H9 (cell line): ENCODE data around the gene TSPEAR. TPM values are rescaled to one million over a fixed set of nuclear protein-coding genes. Genes with fewer than 3 reads are reported as not detected.

Experiments used
- DNase-seq: peaks from one replicate; pipeline ENCODE4 v3.0.0-alpha.2; 2017
- H2AFZ ChIP-seq: one replicate; pipeline ENCODE4 v1.6.1; 2013; ENCODE audit warnings: mild to moderate bottlenecking, low read length, control low read depth, moderate library complexity
- H2AK5ac ChIP-seq: 2 replicates; pipeline ENCODE4 v1.6.1; 2013; ENCODE audit warnings: low read length, control low read depth, mixed read lengths; ENCODE audit not compliant: insufficient read length
- H2BK120ac ChIP-seq: one replicate; pipeline ENCODE4 v1.6.1; 2013; ENCODE audit warnings: low read depth, mild to moderate bottlenecking, low read length, control low read depth, inconsistent platforms; ENCODE audit not compliant: poor library complexity, severe bottlenecking
- H2BK12ac ChIP-seq: 2 replicates; pipeline ENCODE4 v1.6.1; 2013; ENCODE audit warnings: low read length, control low read depth, mixed read lengths, low read depth; ENCODE audit not compliant: insufficient read length
- H2BK15ac ChIP-seq: 2 replicates; pipeline ENCODE4 v1.6.1; 2013; ENCODE audit warnings: low read depth, low read length, control low read depth
- H2BK20ac ChIP-seq: one replicate; pipeline ENCODE4 v1.6.1; 2013; ENCODE audit warnings: low read depth, mild to moderate bottlenecking, low read length, control low read depth, inconsistent platforms; ENCODE audit not compliant: poor library complexity, severe bottlenecking
- H2BK5ac ChIP-seq: 2 replicates; pipeline ENCODE4 v1.6.1; 2013; ENCODE audit warnings: low read length, control low read depth, mixed read lengths; ENCODE audit not compliant: insufficient read length
- H3K14ac ChIP-seq: 2 replicates; pipeline ENCODE4 v1.6.1; 2013; ENCODE audit warnings: low read length, control low read depth; ENCODE audit not compliant: insufficient read depth
- H3K18ac ChIP-seq: 2 replicates; pipeline ENCODE4 v1.6.1; 2013; ENCODE audit warnings: low read depth, mild to moderate bottlenecking, mixed read lengths, low read length, control low read depth; ENCODE audit not compliant: insufficient read length
- H3K23ac ChIP-seq: 2 replicates; pipeline ENCODE4 v1.6.1; 2013; ENCODE audit warnings: low read length, control low read depth, mixed read lengths, low read depth; ENCODE audit not compliant: insufficient read length
- H3K23me2 ChIP-seq: 2 replicates; pipeline ENCODE4 v1.6.1; 2013; ENCODE audit warnings: low read depth, mild to moderate bottlenecking, mixed read lengths, low read length, control low read depth; ENCODE audit not compliant: insufficient read length, poor library complexity, severe bottlenecking
- H3K27ac ChIP-seq: 2 replicates; pipeline ENCODE4 v1.5.1; 2013; ENCODE audit warnings: low read length, control low read depth, mixed read lengths, low read depth; ENCODE audit not compliant: insufficient read length
- H3K27me3 ChIP-seq: 2 replicates; pipeline ENCODE4 v1.6.1; 2013; ENCODE audit warnings: low read length, control low read depth, inconsistent platforms; ENCODE audit not compliant: insufficient read depth
- H3K4ac ChIP-seq: 2 replicates; pipeline ENCODE4 v1.6.1; 2013; ENCODE audit warnings: low read depth, mild to moderate bottlenecking, control low read depth, inconsistent platforms, low read length, moderate library complexity
- H3K4me1 ChIP-seq: 2 replicates; pipeline ENCODE4 v1.6.1; 2013; ENCODE audit warnings: low read length, control low read depth, inconsistent platforms; ENCODE audit not compliant: insufficient read depth
- H3K4me2 ChIP-seq: 2 replicates; pipeline ENCODE4 v1.6.1; 2013; ENCODE audit warnings: low read length, control low read depth, mixed read lengths; ENCODE audit not compliant: insufficient read length, insufficient read depth
- H3K56ac ChIP-seq: 2 replicates; pipeline ENCODE4 v1.6.1; 2013; ENCODE audit warnings: low read depth, mild to moderate bottlenecking, mixed read lengths, low read length, control low read depth; ENCODE audit not compliant: insufficient read length
- H3K79me1 ChIP-seq: 2 replicates; pipeline ENCODE4 v1.6.1; 2013; ENCODE audit warnings: low read depth, mild to moderate bottlenecking, moderate library complexity, low read length, control low read depth, inconsistent platforms; ENCODE audit not compliant: insufficient read depth, poor library complexity, severe bottlenecking
- H3K79me2 ChIP-seq: 2 replicates; pipeline ENCODE4 v1.6.1; 2013; ENCODE audit warnings: low read length, control low read depth, inconsistent platforms; ENCODE audit not compliant: insufficient read depth
- H3K9ac ChIP-seq: 2 replicates; pipeline ENCODE4 v1.6.1; 2013; ENCODE audit warnings: low read length, control low read depth, mixed read lengths; ENCODE audit not compliant: insufficient read length; ENCODE audit errors: extremely low read depth
- H3K9me3 ChIP-seq: one replicate; pipeline ENCODE4 v1.6.1; 2013; ENCODE audit warnings: low read depth, low read length, inconsistent platforms; ENCODE audit not compliant: control insufficient read depth
- H3T11ph ChIP-seq: one replicate; pipeline ENCODE4 v1.6.1; 2013; ENCODE audit warnings: mild to moderate bottlenecking, low read length, control low read depth, inconsistent platforms
- H4K20me1 ChIP-seq: one replicate; pipeline ENCODE4 v1.6.1; 2013; ENCODE audit not compliant: control insufficient read depth, insufficient read length, insufficient read depth
- H4K5ac ChIP-seq: 2 replicates; pipeline ENCODE4 v1.6.1; 2013; ENCODE audit warnings: low read depth, mild to moderate bottlenecking, mixed read lengths, low read length, control low read depth; ENCODE audit not compliant: insufficient read length
- H4K8ac ChIP-seq: replicated peaks from 2 replicates; pipeline ENCODE4 v1.6.1; 2013; ENCODE audit warnings: low read length, control low read depth, mixed read lengths, low read depth; ENCODE audit not compliant: insufficient read length
- H4K91ac ChIP-seq: 2 replicates; pipeline ENCODE4 v1.6.1; 2013; ENCODE audit warnings: low read depth, mild to moderate bottlenecking, moderate library complexity, mixed read lengths, low read length, control low read depth; ENCODE audit not compliant: insufficient read length
- H3K27ac Mint-ChIP-seq, 3 experiments: 2 replicates in 2 of 3; 3 replicates in 1 of 3; pipeline ENCODE4 v1.8.0; 2020 to 2021; ENCODE audit warnings: mixed read lengths in 3 of 3, mild to moderate bottlenecking in 1 of 3, moderate library complexity in 1 of 3
- H3K27me3 Mint-ChIP-seq: 2 replicates; pipeline ENCODE4 v1.8.0; 2021; ENCODE audit warnings: low read depth, mild to moderate bottlenecking, moderate library complexity, mixed read lengths
- H3K36me3 Mint-ChIP-seq, 3 experiments: 2 replicates in 2 of 3; 3 replicates in 1 of 3; pipeline ENCODE4 v1.8.0; 2020 to 2021; ENCODE audit warnings: low read depth in 3 of 3, mixed read lengths in 3 of 3; ENCODE audit not compliant: insufficient read depth in 1 of 3
- H3K4me1 Mint-ChIP-seq, 2 experiments: 2 replicates each; pipeline ENCODE4 v1.8.0; 2020; ENCODE audit warnings: mixed read lengths in 2 of 2
- H3K4me3 Mint-ChIP-seq, 2 experiments: 2 replicates in 1 of 2; 3 replicates in 1 of 2; pipeline ENCODE4 v1.8.0; 2020 to 2021; ENCODE audit warnings: mild to moderate bottlenecking in 2 of 2, mixed read lengths in 2 of 2, moderate library complexity in 1 of 2
- H3K9me3 Mint-ChIP-seq, 2 experiments: 2 replicates in 1 of 2; 3 replicates in 1 of 2; pipeline ENCODE4 v1.8.0; 2020; ENCODE audit warnings: mild to moderate bottlenecking in 2 of 2, mixed read lengths in 2 of 2, moderate library complexity in 1 of 2
- CTCF ChIP-seq: fragments of 200-600 bp; sonication (generic); conservative IDR thresholded peaks from 3 replicates; pipeline ENCODE4 v1.8.0; 2021; ENCODE audit warnings: antibody characterized with exemption, mild to moderate bottlenecking
- WGBS: extraction: QIAGEN DNeasy Blood & Tissue Kit; methylation state at CpG from one replicate; pipeline ENCODE4 v1.1.7; 2013; ENCODE audit warnings: missing lambda C conversion rate, low lambda C conversion rate, mixed read lengths; ENCODE audit not compliant: insufficient read length; ENCODE audit errors: extremely low coverage; 5-methylcytosine and 5-hydroxymethylcytosine counted together
- total RNA-seq: library from RNA; stranded (reverse); gene quantifications from 2 replicates; pipeline ENCODE4 v1.2.1, GENCODE V29; 2021

The TSPEAR gene
- total RNA-seq, 1 experiment from 2014 or later: 1.3 TPM

- H3K9me3 ChIP-seq: no peaks in the 10 kb centered on the region
- peaks cover 11% of the 10 kb centered on the region for H3K27me3 Mint-ChIP-seq
- peaks cover 33 to 37% of the 10 kb centered on the region in 2 experiments for H3K4me1 Mint-ChIP-seq
- TF ChIP-seq CTCF: no peak
- H2BK5ac ChIP-seq: no peak overlapping the region
- H2BK15ac ChIP-seq: no peak overlapping the region
- H3K27ac Mint-ChIP-seq: peak overlapping the region in 1 of 3 experiments; percentile 82; a peak in 2 of 7 replicates
- H2AK5ac ChIP-seq: no peak overlapping the region
- H3K9me3 Mint-ChIP-seq: peaks cover 0 to 2% of the 10 kb centered on the region in 2 experiments; a peak in 2 of 5 replicates
- H3K23ac ChIP-seq: no peak overlapping the region
- H3T11ph ChIP-seq: no peak overlapping the region
- peaks cover 0 to 4% (median 0%) of the 10 kb centered on the region in 3 experiments; a peak in 1 of 7 replicates for H3K36me3 Mint-ChIP-seq
- H4K20me1 ChIP-seq: no peaks in the 10 kb centered on the region
- no peak overlapping the region for H2BK20ac ChIP-seq
- H3K23me2 ChIP-seq: no peaks in the 10 kb centered on the region
- H3K27me3 ChIP-seq: no peaks in the 10 kb centered on the region
- H2AFZ ChIP-seq: no peak overlapping the region
- no peak overlapping the region for H3K4me2 ChIP-seq
- no peaks in the 10 kb centered on the region for H3K4me1 ChIP-seq
- H2BK120ac ChIP-seq: no peak overlapping the region
- H3K56ac ChIP-seq: no peak overlapping the region
- no CpG with 5 or more reads among the region's 23 CpGs for WGBS
- no peak overlapping the region for H3K27ac ChIP-seq
- H4K91ac ChIP-seq: no peak overlapping the region
- H3K4ac ChIP-seq: no peak overlapping the region
- peak overlapping the region; percentile 44 for H3K18ac ChIP-seq
- H3K4me3 Mint-ChIP-seq: no peak overlapping the region; a peak in 1 of 5 replicates
- H3K9ac ChIP-seq: no peak overlapping the region
- H4K5ac ChIP-seq: no peak overlapping the region
- H2BK12ac ChIP-seq: no peak overlapping the region
- DNase-seq: no peak
- H3K79me2 ChIP-seq: no peaks in the 10 kb centered on the region
- no peaks in the 10 kb centered on the region for H3K79me1 ChIP-seq
- no peak overlapping the region; the same call in 1 of the 2 replicates for H3K14ac ChIP-seq
- no peak overlapping the region for H4K8ac ChIP-seq
These were observed 109.5 kb downstream of the TSPEAR start for GRCh38 chr21:44601596-44602462.
